Astrocyte of the cerebellum (primary cell): ENCODE data around the gene STAP2.

Source experiments
- DNase-seq: peaks from one replicate; pipeline ENCODE4 v3.0.0-alpha.2; 2011; ENCODE audit warnings: low read depth
- H3K4me3 ChIP-seq: 2 replicates; pipeline ENCODE4 v1.5.1; 2011; ENCODE audit warnings: mild to moderate bottlenecking, low read depth, low read length, moderate library complexity
- in situ Hi-C: cut with HindIII; loops from 2 replicates; pipeline ENCODE4 v1.10.0; 2017; ENCODE audit warnings: low sequenced_read_pairs
- TF ChIP-seq, protein P1 (sequence below): IDR thresholded peaks from 2 replicates; pipeline ENCODE4 v1.5.1; 2012; ENCODE audit warnings: low read length, low read depth, moderate library complexity, mild to moderate bottlenecking; ENCODE audit errors: missing control alignments

The STAP2 gene, protein sequence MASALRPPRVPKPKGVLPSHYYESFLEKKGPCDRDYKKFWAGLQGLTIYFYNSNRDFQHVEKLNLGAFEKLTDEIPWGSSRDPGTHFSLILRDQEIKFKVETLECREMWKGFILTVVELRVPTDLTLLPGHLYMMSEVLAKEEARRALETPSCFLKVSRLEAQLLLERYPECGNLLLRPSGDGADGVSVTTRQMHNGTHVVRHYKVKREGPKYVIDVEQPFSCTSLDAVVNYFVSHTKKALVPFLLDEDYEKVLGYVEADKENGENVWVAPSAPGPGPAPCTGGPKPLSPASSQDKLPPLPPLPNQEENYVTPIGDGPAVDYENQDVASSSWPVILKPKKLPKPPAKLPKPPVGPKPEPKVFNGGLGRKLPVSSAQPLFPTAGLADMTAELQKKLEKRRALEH

GRCh38 chr19:4338441-4339355 is at the start of gene STAP2:
STAP2 (minus strand) TSS chr19:4338827; CDS start chr19:4338753, 74 bp downstream.
- H3K4me3 ChIP-seq = peak within 1 kb of the TSS; percentile 32
- TF ChIP-seq, protein P1, sequence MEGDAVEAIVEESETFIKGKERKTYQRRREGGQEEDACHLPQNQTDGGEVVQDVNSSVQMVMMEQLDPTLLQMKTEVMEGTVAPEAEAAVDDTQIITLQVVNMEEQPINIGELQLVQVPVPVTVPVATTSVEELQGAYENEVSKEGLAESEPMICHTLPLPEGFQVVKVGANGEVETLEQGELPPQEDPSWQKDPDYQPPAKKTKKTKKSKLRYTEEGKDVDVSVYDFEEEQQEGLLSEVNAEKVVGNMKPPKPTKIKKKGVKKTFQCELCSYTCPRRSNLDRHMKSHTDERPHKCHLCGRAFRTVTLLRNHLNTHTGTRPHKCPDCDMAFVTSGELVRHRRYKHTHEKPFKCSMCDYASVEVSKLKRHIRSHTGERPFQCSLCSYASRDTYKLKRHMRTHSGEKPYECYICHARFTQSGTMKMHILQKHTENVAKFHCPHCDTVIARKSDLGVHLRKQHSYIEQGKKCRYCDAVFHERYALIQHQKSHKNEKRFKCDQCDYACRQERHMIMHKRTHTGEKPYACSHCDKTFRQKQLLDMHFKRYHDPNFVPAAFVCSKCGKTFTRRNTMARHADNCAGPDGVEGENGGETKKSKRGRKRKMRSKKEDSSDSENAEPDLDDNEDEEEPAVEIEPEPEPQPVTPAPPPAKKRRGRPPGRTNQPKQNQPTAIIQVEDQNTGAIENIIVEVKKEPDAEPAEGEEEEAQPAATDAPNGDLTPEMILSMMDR = no peak
- in situ Hi-C loops = no loop called here
- no peak for DNase-seq

DNA sequence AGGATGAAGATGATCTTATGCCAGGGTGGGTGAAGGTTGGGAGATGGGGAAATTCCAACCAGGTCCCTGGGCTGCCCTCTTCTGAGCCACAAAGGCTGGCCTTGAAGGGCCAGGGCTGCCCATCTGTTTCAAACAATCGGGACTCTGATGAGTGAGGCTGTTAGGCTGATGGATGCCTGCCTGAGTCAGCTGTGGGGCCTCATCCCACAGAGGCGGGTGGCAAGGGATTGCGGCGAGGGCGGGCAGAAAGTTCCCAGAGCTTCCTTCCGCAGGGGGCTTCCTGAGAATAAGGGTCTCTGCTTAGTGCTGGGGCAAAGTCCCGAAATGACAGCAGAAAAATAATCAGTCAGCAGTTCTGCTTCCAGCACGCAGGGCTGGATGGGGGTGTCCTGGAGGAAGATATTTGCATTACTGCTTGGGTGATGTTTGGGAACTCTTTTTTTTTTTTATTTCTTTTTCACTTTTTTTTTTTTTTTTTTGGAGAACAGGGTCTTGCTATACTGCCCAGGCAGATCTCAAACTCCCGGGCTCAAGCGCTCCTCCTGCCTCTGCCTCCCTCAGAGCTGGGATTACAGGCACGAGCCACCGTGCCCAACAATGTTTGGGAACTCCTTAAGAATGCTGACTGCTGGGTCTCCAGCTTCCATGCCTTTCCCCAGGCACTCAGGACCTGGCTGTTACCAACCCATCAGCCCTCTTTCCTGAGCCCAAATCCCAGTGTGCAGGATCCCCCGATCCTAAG is 47.6 kb upstream of the STAP2 start:
- in situ Hi-C loops = no loop called here
- H3K4me3 ChIP-seq = no peak overlapping the region
- TF ChIP-seq, protein P1 = peak; percentile 18
- no peak for DNase-seq

- in situ Hi-C loops = no loop called here
- H3K4me3 ChIP-seq = no peak overlapping the region
- no peak for DNase-seq
- TF ChIP-seq, protein P1 = no peak
Observed at GRCh38 chr19:4385291-4386040, 46.8 kb upstream of the STAP2 start.

DNA sequence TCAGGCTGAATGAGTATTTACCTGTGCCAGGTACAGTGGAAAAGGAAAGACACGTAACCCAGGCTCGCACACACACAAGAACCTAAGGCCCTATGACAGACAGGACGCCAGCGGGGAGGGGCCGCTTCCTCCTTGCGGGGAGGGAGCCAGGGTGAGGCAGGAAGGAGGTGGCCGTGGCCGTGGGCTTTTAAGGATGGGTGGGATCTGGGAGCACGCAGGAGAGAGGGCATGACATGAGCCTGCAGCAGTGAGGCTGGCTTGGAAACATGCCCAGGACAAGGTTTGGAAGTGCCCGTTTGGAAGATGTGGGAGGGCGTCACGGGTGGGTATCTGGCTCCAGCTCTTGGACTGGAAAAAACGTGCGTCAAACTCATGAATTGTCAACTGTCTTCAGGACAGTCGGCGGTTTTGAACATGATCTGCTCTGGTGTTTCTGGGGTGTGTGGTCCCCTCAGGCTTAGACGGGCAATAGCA is 41.7 kb upstream of the STAP2 start:
- in situ Hi-C loops = no loop called here
- no peak for DNase-seq
- TF ChIP-seq, protein P1 = no peak

GRCh38 chr19:4379383-4380253 is 41.0 kb upstream of the STAP2 start:
- DNase-seq = no peak
- in situ Hi-C loops = no loop called here
- no peak overlapping the region for H3K4me3 ChIP-seq
- TF ChIP-seq, protein P1 = no peak

More for the DNA sequence above, 41.7 kb upstream of the STAP2 start:
- H3K4me3 ChIP-seq = no peak overlapping the region
